RCC 7860 (cell line): Measurements from ENCODE around the gene ZNF433.
A peak's percentile ranks its signal among the peaks of the same experiment; 100 is the strongest.
"Not testable (repeated sequence)": the region's sequence is repeated elsewhere in the genome, so short reads cannot be mapped to it uniquely, and the experiment has no call there.

Experiments used
- DNase-seq: peaks from one replicate; pipeline ENCODE4 v3.0.0-alpha.2; 2015; ENCODE audit warnings: low spot score
- FAIRE-seq: peaks from 2 replicates; lab custom pipeline; 2012; peaks lifted over from hg19 to GRCh38; lab: Jason Lieb, UNC

Gene ZNF433

DNA sequence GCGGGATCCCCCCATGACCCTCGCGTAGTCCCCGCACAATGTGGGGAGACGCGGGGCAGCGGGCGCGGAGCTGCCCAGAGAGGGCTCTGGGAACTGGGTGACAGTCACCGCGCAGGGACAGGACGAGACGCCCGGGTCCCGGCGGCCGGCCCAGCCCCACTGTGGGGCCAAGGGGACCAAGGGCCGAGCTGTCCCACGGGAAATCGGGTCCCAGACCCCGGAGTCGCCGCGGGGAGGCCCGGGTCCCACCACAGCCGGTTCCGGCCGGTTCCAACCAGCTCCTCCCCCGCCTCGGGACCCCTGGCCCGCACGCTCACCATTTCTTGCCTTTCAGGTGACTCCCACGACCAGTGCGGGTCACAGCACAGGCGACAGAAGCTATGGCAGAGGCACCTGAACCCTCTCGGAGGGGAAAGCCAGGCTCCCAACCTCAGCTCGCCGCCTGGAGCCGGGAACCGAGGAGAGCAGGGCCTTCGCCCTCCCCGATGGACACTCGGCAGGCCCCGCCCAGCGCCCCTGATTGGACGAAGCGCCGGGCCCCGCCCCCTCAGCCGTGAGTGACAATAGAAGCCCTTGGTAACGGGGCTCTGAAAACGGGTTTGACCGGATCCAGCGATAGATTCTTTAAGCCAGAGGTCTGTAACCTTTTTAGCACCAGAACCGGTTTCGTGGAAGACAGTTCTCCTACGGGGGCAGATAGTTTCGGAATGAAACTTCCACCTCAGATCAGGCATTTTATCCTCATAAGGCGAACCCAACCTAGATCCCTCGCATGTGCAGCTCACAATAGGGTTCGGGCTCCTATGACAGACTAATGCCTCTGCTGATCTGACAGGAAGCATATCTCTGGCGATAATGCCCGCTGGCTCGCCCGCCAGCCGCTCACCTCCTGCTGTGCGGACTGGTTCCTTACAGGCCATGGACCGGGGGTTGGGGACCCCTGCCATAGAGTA lies at the start of gene ZNF433:
ZNF433 (minus strand) TSS at position 460 of the 953 bp plus-strand sequence; CDS start at position 320, 140 bp downstream.
- FAIRE-seq, result peak; percentile 65
- peak; percentile 59 for DNase-seq

GRCh38 chr19:12083336-12083735 lies 47.9 kb upstream of the ZNF433 start:
- not testable (repeated sequence) for DNase-seq, FAIRE-seq

GRCh38 chr19:12077375-12077774 lies 41.9 kb upstream of the ZNF433 start:
- FAIRE-seq, result no peak
- no peak for DNase-seq

- not testable (repeated sequence) for FAIRE-seq, DNase-seq
Measured at GRCh38 chr19:12076331-12076730, 40.9 kb upstream of the ZNF433 start.

DNA sequence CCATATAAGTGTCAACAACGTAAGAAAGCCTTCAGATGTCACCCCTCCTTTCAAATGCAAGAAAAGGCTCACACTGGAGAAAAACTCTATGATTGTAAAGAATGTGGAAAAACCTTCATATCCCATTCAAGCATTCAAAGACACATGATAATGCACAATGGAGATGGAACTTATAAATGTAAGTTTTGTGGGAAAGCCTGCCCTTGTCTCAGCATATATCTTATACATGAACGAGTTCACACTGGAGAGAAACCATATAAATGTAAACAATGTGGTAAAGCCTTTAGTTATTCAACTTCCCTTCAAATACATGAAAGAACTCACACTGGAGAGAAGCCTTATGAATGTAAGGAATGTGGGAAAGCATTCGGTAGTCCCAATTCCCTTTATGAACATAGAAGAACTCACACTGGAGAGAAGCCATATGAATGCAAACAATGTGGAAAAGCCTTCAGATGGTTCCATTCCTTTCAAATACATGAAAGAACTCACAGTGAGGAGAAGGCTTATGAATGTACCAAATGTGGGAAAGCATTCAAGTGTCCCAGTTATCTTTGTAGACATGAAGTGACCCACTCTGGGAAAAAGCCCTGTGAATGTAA lies 40.2 kb upstream of the ZNF433 start:
- DNase-seq, result no peak
- FAIRE-seq, result no peak

DNA sequence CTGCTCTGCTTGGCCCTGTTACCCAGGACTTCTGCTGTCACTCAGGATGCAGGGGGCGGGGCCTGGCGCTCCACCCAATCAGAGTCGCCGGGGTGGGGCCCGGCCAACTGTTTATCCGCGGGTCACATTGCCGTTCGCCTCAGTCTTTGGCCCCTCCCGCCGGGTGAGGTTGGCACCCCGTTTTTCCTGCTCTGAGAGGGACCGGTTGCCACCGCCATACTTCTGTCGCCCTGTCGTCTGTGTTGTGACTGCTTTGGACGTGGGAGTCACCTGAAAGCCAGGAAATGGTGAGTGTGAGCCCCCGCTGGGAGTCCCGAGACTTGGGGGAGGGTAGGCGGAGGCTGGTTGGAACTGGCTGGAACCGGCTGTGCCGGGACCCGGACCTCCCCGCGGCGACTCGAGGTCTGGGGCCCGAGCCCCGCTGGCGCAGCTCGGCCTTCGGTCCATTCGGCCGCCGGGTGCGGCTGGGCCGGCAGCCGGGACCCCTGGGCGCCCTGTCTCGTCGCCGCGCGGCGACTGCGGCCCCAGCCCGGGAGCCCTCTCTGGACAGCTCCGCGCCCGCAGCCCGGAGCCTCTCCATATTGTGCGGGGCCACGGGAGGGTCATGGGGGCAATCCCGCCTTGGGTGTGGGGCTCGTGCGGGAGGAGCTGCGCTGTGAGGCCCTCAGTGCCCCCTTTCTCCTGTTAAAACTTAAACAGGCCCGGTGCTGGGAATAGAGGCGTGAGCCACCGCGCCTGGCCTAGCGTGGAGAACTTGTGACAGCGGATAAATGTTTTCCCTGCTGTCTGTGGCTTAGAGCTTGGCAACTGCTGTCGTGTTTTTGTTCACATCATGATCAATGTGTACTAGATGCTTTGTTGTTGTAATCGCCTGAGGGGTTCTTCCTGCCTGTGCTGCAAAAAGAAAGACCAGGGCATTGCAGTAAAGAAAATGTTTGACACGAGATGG lies 29.4 kb upstream of the ZNF433 start, which contains the start of gene ZNF844:
ZNF844 (plus strand) TSS at position 142 of the 949 bp plus-strand sequence; CDS start at position 285, 143 bp downstream.
- DNase-seq, result peak; percentile 57
- FAIRE-seq, result no peak

DNA sequence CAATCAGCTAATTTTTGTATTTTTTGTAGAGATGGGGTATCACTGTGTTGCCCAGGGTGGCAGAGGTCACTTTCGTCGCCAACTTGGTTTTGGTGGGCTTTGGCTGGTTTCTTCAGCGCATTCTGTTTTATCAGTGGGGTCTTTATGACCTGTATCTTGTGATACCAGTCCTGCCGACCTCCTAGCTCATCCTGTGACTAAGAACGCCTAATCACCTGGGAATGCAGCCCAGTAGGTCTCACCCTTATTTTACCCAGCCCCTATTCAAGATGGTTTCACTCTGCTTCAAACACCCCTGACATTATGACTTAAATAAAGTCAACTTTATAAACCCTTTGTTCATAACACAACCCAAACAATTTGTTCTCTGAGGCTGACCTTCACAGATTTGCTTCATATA lies 20.3 kb upstream of the ZNF433 start:
- FAIRE-seq (no peak), DNase-seq (no peak)

GRCh38 chr19:12052497-12053169 lies 17.2 kb upstream of the ZNF433 start, which contains the start of gene ZNF878:
Gene ZNF878 (minus strand): TSS chr19:12052961. CDS start chr19:12052801, 160 bp downstream.
- FAIRE-seq (peak; percentile 80), DNase-seq (peak; percentile 91)

- DNase-seq (peak; percentile 17), FAIRE-seq (no peak)
Measured at GRCh38 chr19:12052091-12052496, 16.6 kb upstream of the ZNF433 start.

- DNase-seq (no peak), FAIRE-seq (no peak)
Measured at GRCh38 chr19:12047868-12048267, 12.4 kb upstream of the ZNF433 start.

GRCh38 chr19:12043752-12044422 lies 8.4 kb upstream of the ZNF433 start:
- FAIRE-seq, result no peak

DNA sequence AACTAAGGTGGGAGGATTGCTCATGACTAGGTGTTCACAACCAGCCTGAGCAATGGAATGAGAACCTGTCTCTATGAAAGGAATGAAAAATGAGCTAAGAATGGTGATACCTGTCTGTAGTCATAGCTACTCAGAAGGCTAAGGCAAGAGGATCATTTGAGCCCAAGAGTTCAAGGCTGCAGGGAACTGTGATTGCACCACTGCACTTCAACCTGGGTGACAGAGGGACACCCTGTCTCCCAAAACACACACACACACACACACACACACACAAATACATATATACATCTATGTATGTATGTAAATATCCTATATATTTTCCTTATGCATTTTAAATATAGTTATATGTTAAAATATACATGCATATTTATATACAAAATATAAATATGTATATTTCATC lies 7.4 kb upstream of the ZNF433 start:
- no peak for DNase-seq
- no peak for FAIRE-seq

More at GRCh38 chr19:12043752-12044422, 8.4 kb upstream of the ZNF433 start:
- no peak for DNase-seq

DNA sequence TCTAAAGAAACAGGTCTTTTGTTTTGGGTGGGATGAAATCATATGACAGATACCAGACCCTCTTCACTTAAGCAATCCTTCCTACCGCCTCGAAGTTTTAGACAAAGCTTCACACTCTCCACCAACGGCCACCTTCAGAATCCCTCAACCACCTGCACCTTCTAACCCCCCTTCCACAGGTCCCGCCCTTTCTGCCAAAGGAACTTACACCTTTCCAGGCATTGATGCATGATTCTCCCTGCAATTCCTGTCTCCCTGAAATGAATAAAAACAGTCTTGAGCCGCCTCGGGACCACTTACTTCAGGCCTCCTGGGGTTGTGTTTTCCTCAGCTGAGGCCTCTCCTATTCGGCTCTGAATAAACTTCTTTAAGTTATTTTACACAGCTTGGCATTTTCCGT lies 859 bp downstream of the ZNF433 start:
- FAIRE-seq, result no peak
- no peak for DNase-seq

GRCh38 chr19:12034198-12034597 lies 1.3 kb downstream of the ZNF433 start:
- DNase-seq (no peak), FAIRE-seq (no peak)

DNA sequence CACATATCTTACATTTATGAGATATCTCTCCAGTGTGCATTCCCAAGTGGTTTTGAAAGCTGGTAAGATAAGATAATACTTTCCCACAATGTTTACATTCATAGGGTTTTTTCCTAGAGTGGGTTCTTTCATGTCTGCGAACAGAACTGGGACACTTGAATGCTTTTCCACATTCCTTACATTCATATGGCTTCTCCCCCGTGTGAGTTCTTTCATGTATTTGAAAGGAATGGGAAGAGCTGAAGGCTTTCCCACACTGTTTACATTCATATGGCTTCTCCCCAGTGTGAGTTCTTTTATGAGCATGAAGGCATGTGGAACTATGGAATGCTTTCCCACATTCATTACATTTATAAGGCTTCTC lies 19.7 kb downstream of the ZNF433 start:
- no peak for DNase-seq
- no peak for FAIRE-seq

GRCh38 chr19:12015015-12015752 lies 20.3 kb downstream of the ZNF433 start:
- FAIRE-seq (no peak), DNase-seq (no peak)

DNA sequence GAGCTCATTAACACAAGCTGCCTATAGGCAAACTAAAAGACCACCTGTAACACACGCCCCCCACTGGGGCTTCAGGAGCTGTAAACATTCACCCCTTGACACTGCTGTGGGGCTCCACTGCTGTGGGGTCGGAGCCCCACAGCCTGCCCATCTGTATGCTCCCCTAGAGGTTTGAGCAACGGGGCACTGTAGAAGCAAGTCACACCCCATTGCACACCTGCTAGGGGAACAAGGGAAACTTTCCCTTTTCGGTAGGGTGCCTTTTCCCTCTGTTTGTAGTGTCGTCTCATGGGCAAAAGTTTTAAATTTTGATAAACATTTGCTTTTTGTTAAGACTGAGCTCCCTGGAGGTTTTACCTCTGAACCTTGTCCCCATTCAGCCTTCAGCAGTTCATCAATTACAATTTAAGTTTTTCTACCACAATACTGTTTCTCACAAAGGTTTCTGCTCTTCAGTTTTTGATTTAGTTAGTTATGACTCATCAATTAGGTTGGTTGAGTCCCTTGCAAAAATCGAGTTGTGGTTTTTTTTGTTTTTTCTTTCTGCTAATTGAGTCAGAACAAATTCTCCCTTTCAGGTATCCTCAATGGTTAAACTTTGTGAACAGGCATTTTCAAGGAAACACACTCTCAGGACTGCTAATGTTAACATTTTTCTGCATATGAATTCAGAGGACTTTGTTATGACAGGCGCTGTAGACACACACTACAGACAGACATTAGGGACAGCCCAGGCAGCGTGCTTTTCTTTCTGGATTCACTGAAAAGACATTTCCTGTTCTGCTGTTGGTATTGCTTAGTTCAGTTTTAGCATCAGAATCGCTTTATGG lies 35.1 kb downstream of the ZNF433 start:
- FAIRE-seq (no peak), DNase-seq (no peak)

- no peak for DNase-seq
- FAIRE-seq, result no peak
Measured at GRCh38 chr19:11995174-11995573, 40.3 kb downstream of the ZNF433 start.
